Measurements from ENCODE around the gene WDR45. TPM values are rescaled to one million over a fixed set of nuclear protein-coding genes. Genes with fewer than 3 reads are reported as not detected.

WDR45 gene
- total and polyA plus RNA-seq, 2 donors (not counting 1 experiment from before 2014, with no cell fraction given), result 59.8 to 69.4 TPM

- Histone ChIP-seq H3K9me3 (ENCODE audit: control insufficient read depth, insufficient read depth, low read depth, low read length) (no peaks in the 10 kb centered on the region), H3K9ac (ENCODE audit: insufficient read depth, low read length) (no peak overlapping the region), H3K36me3 (ENCODE audit: control insufficient read depth, insufficient read depth, low read length) (no peaks in the 10 kb centered on the region), H3K4me2 (ENCODE audit: extremely low read depth, insufficient read depth, low read length) (peak overlapping the region; percentile 64), H3K4me1 (ENCODE audit: control insufficient read depth, extremely low read depth, insufficient read depth, low read length) (no peaks in the 10 kb centered on the region), H4K20me1 (ENCODE audit: control insufficient read depth, extremely low read depth, insufficient read depth, low read length) (no peaks in the 10 kb centered on the region), H3K27ac (ENCODE audit: insufficient read depth, low read length) (peak overlapping the region; percentile 14), H3K79me2 (ENCODE audit: control insufficient read depth, insufficient read depth, low read length) (no peaks in the 10 kb centered on the region), H2AFZ (ENCODE audit: low read length) (no peak overlapping the region), H3K27me3 (ENCODE audit: control insufficient read depth, insufficient read depth, low read length) (no peaks in the 10 kb centered on the region), H3K4me3 (replicated peaks in 1 of 4; ENCODE audit: control extremely low read depth in 1 of 4, insufficient read depth in 1 of 4, low read depth in 3 of 4, low read length in 4 of 4) (peak overlapping the region; percentile 38 to 64 (median 45))
- no peak for DNase-seq (ENCODE audit: low read depth in 2 of 2)
- TF ChIP-seq, protein P1, sequence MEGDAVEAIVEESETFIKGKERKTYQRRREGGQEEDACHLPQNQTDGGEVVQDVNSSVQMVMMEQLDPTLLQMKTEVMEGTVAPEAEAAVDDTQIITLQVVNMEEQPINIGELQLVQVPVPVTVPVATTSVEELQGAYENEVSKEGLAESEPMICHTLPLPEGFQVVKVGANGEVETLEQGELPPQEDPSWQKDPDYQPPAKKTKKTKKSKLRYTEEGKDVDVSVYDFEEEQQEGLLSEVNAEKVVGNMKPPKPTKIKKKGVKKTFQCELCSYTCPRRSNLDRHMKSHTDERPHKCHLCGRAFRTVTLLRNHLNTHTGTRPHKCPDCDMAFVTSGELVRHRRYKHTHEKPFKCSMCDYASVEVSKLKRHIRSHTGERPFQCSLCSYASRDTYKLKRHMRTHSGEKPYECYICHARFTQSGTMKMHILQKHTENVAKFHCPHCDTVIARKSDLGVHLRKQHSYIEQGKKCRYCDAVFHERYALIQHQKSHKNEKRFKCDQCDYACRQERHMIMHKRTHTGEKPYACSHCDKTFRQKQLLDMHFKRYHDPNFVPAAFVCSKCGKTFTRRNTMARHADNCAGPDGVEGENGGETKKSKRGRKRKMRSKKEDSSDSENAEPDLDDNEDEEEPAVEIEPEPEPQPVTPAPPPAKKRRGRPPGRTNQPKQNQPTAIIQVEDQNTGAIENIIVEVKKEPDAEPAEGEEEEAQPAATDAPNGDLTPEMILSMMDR (conservative IDR thresholded peaks at IDR 0.05 in 1 of 2, IDR thresholded peaks at IDR 0.05 in 1 of 2; ENCODE audit: low read depth in 1 of 2, low read length in 2 of 2), result no peak
- no peak for TF ChIP-seq EZH2 (IDR thresholded peaks at IDR 0.05; ENCODE audit: low read length, missing control alignments)
Measured at GRCh38 chrX:49101629-49101984, 21.9 kb upstream of the WDR45 start.

DNA sequence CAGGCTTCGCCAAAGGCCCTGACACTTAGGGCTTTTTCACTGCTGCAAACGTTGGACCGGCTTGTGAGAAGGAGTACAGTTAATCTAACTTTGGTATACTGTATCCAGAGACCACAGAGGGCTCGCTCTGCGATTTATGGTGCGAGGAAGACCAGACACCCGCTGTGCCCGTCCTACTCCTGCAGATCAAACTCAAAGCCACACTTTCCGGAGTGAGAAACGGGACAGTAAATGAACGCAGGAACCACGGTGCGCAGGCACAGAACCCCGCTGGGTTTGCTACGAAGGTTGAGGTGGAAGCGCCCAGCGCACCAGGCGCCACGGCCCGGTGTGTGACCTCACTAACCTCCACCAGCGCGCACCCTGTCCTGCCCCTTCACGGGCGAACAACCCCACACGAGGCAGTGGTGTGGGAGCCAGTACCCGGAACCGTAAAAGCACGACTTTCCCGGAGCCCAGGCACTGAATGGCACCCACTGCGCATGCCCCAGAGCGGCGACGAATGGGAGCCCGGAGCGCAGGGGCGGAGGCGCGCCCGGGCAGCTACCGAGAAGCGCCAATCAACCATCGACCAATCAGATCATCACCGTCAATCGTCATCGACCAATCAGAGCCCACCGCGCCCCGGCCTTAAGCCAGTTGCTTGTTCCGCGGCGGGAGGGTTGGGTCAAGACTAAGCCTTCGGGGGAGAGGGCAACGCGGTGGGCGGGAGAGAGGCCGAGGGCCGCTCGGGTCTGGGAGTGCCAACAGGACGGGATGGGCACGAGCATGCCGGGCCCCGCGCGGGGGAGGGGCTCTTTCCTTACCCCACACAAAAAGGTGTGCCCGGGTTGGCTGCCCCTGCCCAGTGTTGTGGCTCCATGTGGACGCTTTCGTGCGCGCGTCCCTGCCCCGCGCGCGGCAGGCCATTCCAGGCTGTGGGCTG, 21.3 kb upstream of the WDR45 start:
- peak overlapping the region; percentile 14 for H3K27ac ChIP-seq (ENCODE audit: insufficient read depth, low read length)
- TF ChIP-seq EZH2 (IDR thresholded peaks at IDR 0.05; ENCODE audit: low read length, missing control alignments), result no peak
- TF ChIP-seq, protein P1 (conservative IDR thresholded peaks at IDR 0.05 in 1 of 2, IDR thresholded peaks at IDR 0.05 in 1 of 2; ENCODE audit: low read depth in 1 of 2, low read length in 2 of 2), result no peak

GRCh38 chrX:49096419-49096818, 16.7 kb upstream of the WDR45 start:
- H3K27me3 ChIP-seq (ENCODE audit: control insufficient read depth, insufficient read depth, low read length), result no peaks in the 10 kb centered on the region
- no peaks in the 10 kb centered on the region for H3K36me3 ChIP-seq (ENCODE audit: control insufficient read depth, insufficient read depth, low read length)
- no peaks in the 10 kb centered on the region for H4K20me1 ChIP-seq (ENCODE audit: control insufficient read depth, extremely low read depth, insufficient read depth, low read length)
- no peak overlapping the region for H3K4me3 ChIP-seq (replicated peaks in 1 of 4; ENCODE audit: control extremely low read depth in 1 of 4, insufficient read depth in 1 of 4, low read depth in 3 of 4, low read length in 4 of 4)
- H3K4me2 ChIP-seq (ENCODE audit: extremely low read depth, insufficient read depth, low read length), result no peak overlapping the region
- H3K27ac ChIP-seq (ENCODE audit: insufficient read depth, low read length), result no peak overlapping the region
- TF ChIP-seq EZH2 (IDR thresholded peaks at IDR 0.05; ENCODE audit: low read length, missing control alignments), result no peak
- TF ChIP-seq, protein P1 (conservative IDR thresholded peaks at IDR 0.05 in 1 of 2, IDR thresholded peaks at IDR 0.05 in 1 of 2; ENCODE audit: low read depth in 1 of 2, low read length in 2 of 2), result no peak
- H3K9me3 ChIP-seq (ENCODE audit: control insufficient read depth, insufficient read depth, low read depth, low read length), result no peaks in the 10 kb centered on the region
- H3K4me1 ChIP-seq (ENCODE audit: control insufficient read depth, extremely low read depth, insufficient read depth, low read length), result no peaks in the 10 kb centered on the region
- H3K79me2 ChIP-seq (ENCODE audit: control insufficient read depth, insufficient read depth, low read length), result no peaks in the 10 kb centered on the region
- DNase-seq (ENCODE audit: low read depth in 2 of 2), result no peak
- no peak overlapping the region for H2AFZ ChIP-seq (ENCODE audit: low read length)
- H3K9ac ChIP-seq (ENCODE audit: insufficient read depth, low read length), result no peak overlapping the region

More for the DNA sequence above, 21.3 kb upstream of the WDR45 start:
- Histone ChIP-seq H3K9me3 (ENCODE audit: control insufficient read depth, insufficient read depth, low read depth, low read length) (no peaks in the 10 kb centered on the region), H3K4me1 (ENCODE audit: control insufficient read depth, extremely low read depth, insufficient read depth, low read length) (no peaks in the 10 kb centered on the region), H3K4me3 (replicated peaks in 1 of 4; ENCODE audit: control extremely low read depth in 1 of 4, insufficient read depth in 1 of 4, low read depth in 3 of 4, low read length in 4 of 4) (peak overlapping the region; percentile 42 to 65 (median 58)), H3K27me3 (ENCODE audit: control insufficient read depth, insufficient read depth, low read length) (no peaks in the 10 kb centered on the region), H3K79me2 (ENCODE audit: control insufficient read depth, insufficient read depth, low read length) (no peaks in the 10 kb centered on the region), H3K9ac (ENCODE audit: insufficient read depth, low read length) (peak overlapping the region; percentile 25), H3K4me2 (ENCODE audit: extremely low read depth, insufficient read depth, low read length) (peak overlapping the region; percentile 75), H3K36me3 (ENCODE audit: control insufficient read depth, insufficient read depth, low read length) (no peaks in the 10 kb centered on the region), H4K20me1 (ENCODE audit: control insufficient read depth, extremely low read depth, insufficient read depth, low read length) (no peaks in the 10 kb centered on the region), H2AFZ (ENCODE audit: low read length) (peak overlapping the region; percentile 75)
- peak; percentile 88 to 90 for DNase-seq (ENCODE audit: low read depth in 2 of 2)

Data from fibroblast of lung (primary cell).